Measurements from ENCODE around the gene SYAP1.

DNA sequence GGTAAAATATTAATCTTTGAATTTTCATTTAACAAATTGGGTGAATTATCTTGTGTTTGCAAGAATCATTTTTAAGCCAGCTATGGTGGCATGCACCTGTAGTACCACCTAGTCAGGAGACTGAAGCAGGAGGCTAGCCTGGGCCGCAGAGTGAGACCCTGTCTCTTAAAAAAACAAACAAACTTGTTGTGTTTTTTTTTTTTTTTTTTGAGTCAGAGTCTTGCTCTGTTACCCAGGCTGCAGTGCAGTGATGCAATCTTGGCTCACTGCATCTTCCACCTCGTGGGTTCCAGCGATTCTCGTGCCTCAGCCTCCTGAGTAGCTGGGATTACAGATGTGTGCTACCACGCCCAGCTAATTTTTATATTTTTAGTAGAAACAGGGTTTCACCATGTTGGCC is 69.1 kb downstream of the SYAP1 start:
- TF ChIP-seq, protein P1, sequence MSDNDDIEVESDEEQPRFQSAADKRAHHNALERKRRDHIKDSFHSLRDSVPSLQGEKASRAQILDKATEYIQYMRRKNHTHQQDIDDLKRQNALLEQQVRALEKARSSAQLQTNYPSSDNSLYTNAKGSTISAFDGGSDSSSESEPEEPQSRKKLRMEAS (IDR thresholded peaks at IDR 0.05): no peak
- no peak for TF ChIP-seq RAD21 (IDR thresholded peaks at IDR 0.05; ENCODE audit: low read depth)
- no peak for TF ChIP-seq CEBPB (IDR thresholded peaks at IDR 0.05)
- TF ChIP-seq EP300 (IDR thresholded peaks at IDR 0.05; ENCODE audit: borderline replicate concordance): no peak
- no peak for TF ChIP-seq ZBTB7A (IDR thresholded peaks at IDR 0.05; ENCODE audit: low read depth)
- no peak for TF ChIP-seq TEAD4 (IDR thresholded peaks at IDR 0.05)
- no peak for TF ChIP-seq FOXM1 (IDR thresholded peaks at IDR 0.05; ENCODE audit: borderline replicate concordance, low read depth)
- TF ChIP-seq, protein P2, sequence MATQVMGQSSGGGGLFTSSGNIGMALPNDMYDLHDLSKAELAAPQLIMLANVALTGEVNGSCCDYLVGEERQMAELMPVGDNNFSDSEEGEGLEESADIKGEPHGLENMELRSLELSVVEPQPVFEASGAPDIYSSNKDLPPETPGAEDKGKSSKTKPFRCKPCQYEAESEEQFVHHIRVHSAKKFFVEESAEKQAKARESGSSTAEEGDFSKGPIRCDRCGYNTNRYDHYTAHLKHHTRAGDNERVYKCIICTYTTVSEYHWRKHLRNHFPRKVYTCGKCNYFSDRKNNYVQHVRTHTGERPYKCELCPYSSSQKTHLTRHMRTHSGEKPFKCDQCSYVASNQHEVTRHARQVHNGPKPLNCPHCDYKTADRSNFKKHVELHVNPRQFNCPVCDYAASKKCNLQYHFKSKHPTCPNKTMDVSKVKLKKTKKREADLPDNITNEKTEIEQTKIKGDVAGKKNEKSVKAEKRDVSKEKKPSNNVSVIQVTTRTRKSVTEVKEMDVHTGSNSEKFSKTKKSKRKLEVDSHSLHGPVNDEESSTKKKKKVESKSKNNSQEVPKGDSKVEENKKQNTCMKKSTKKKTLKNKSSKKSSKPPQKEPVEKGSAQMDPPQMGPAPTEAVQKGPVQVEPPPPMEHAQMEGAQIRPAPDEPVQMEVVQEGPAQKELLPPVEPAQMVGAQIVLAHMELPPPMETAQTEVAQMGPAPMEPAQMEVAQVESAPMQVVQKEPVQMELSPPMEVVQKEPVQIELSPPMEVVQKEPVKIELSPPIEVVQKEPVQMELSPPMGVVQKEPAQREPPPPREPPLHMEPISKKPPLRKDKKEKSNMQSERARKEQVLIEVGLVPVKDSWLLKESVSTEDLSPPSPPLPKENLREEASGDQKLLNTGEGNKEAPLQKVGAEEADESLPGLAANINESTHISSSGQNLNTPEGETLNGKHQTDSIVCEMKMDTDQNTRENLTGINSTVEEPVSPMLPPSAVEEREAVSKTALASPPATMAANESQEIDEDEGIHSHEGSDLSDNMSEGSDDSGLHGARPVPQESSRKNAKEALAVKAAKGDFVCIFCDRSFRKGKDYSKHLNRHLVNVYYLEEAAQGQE (IDR thresholded peaks at IDR 0.05; ENCODE audit: low read depth): no peak
- TF ChIP-seq YY1 (IDR thresholded peaks at IDR 0.05; ENCODE audit: low read depth): no peak

Data from Ishikawa (cell line).